PC-9 (cell line): ENCODE results near the gene SLC8A1.

Source experiments
- CTCF ChIP-seq: fragments of 200-600 bp; sonication (generic); conservative IDR thresholded peaks from 2 replicates; pipeline ENCODE4 v1.6.1; 2017; ENCODE audit warnings: mixed run types, antibody characterized with exemption, mild to moderate bottlenecking, moderate library complexity
- EZH2 ChIP-seq: fragments of 200-600 bp; sonication (generic); IDR thresholded peaks from 2 replicates; pipeline ENCODE4 v1.8.0; 2017; ENCODE audit warnings: antibody characterized with exemption, low read depth

GRCh38 chr2:40369267-40370006 lies 82.5 kb downstream of the SLC8A1 start:
- TF ChIP-seq CTCF (no peak), EZH2 (no peak)
